Lower leg skin (tissue), 4 donors: ENCODE results near the gene POLR3E. TPM values are rescaled to one million over a fixed set of nuclear protein-coding genes. Genes with fewer than 3 reads are reported as not detected.

ENCODE experiments used
- DNase-seq, 2 donors: peaks; one replicate each; pipeline ENCODE4 v3.0.0-alpha.2; 2019; ENCODE audit warnings: low spot score in 2 of 2
- H3K4me3 ChIP-seq: fragments of 200-600 bp; sonication (generic); 2 replicates; pipeline ENCODE4 v1.5.1; 2017; ENCODE audit warnings: mild to moderate bottlenecking, low read depth; ENCODE audit not compliant: poor library complexity, severe bottlenecking
- CTCF ChIP-seq, 3 donors: fragments of 450-650 bp; IDR thresholded peaks; one replicate each; pipeline ENCODE4 v1.5.1; 2016; ENCODE audit warnings: antibody characterized with exemption in 3 of 3, mild to moderate bottlenecking in 3 of 3, moderate library complexity in 2 of 3
- POLR2A ChIP-seq, 2 donors: fragments of 450-650 bp; IDR thresholded peaks; one replicate each; pipeline ENCODE4 v1.6.1; 2016 to 2017; ENCODE audit warnings: antibody characterized with exemption in 2 of 2, mild to moderate bottlenecking in 1 of 2, moderate library complexity in 1 of 2
- WGBS, 2 donors: methylation state at CpG; one replicate each; pipeline ENCODE4 v1.1.5; 2018; 5-methylcytosine and 5-hydroxymethylcytosine counted together
- intact Hi-C: fragments of 100-400 bp; cut with DNase I; formaldehyde crosslinking; loops from one replicate; pipeline ENCODE4 v1.15.0; 2023; ENCODE audit warnings: low total_unique reads
- total RNA-seq, 4 donors: library from RNA; depleted of rRNA; stranded (reverse); fragments of >200 nt; gene quantifications; one replicate each; pipeline ENCODE4 v1.1.0, GENCODE V29; 2016

POLR3E gene
- 10 to 100 TPM; 64.7 to 74.0 (median 71.4) TPM for total RNA-seq

- intact Hi-C loops: loop anchor here (2.0 kb wide), 1 partner anchor 100 kb away; no protein-coding TSS in a partner anchor
- 0% methylated on average over 35 to 39 of the region's 76 CpGs for WGBS, 2 donors
- TF ChIP-seq POLR2A (IDR thresholded peaks at IDR 0.05) (no peak), CTCF (IDR thresholded peaks at IDR 0.05) (peak in 1 of 3 donors; percentile 98)
- peak; percentile 99 to 100 for DNase-seq
- H3K4me3 ChIP-seq: peak within 1 kb of the TSS; percentile 68
Measured at GRCh38 chr16:22297114-22297870, at the start of gene POLR3E. Gene POLR3E (plus strand): TSS chr16:22297409. CDS start chr16:22302969, 5,560 bp downstream.

GRCh38 chr16:22250522-22250921 is 46.7 kb upstream of the POLR3E start:
- no peak overlapping the region for H3K4me3 ChIP-seq
- 72 to 87% methylated on average over 6 of the region's 6 CpGs for WGBS, 2 donors
- no peak for DNase-seq
- intact Hi-C loops: no loop called here
- no peak for TF ChIP-seq POLR2A (IDR thresholded peaks at IDR 0.05)
- no peak for TF ChIP-seq CTCF (IDR thresholded peaks at IDR 0.05)

GRCh38 chr16:22252317-22252716 is 44.9 kb upstream of the POLR3E start:
- WGBS, 2 donors: 75 to 81% methylated on average over 5 of the region's 5 CpGs
- no peak for DNase-seq
- no peak overlapping the region for H3K4me3 ChIP-seq
- TF ChIP-seq CTCF (IDR thresholded peaks at IDR 0.05): no peak
- TF ChIP-seq POLR2A (IDR thresholded peaks at IDR 0.05): no peak
- intact Hi-C loops: no loop called here

GRCh38 chr16:22253272-22253671 is 43.9 kb upstream of the POLR3E start:
- no peak for DNase-seq
- no peak overlapping the region for H3K4me3 ChIP-seq
- intact Hi-C loops: no loop called here
- TF ChIP-seq POLR2A (IDR thresholded peaks at IDR 0.05): no peak
- no peak for TF ChIP-seq CTCF (IDR thresholded peaks at IDR 0.05)
- WGBS, 2 donors: 94 to 98% methylated on average over 5 of the region's 5 CpGs

GRCh38 chr16:22255335-22255734 is 41.9 kb upstream of the POLR3E start:
- WGBS, 2 donors: 90 to 96% methylated on average over 1 of the region's 1 CpG
- no peak for DNase-seq
- intact Hi-C loops: no loop called here
- no peak overlapping the region for H3K4me3 ChIP-seq
- no peak for TF ChIP-seq CTCF (IDR thresholded peaks at IDR 0.05)
- TF ChIP-seq POLR2A (IDR thresholded peaks at IDR 0.05): no peak
